GM21526 (cell line): Measurements from ENCODE around the gene RPS6KA2.

ENCODE experiments used
- ATAC-seq: cut with Tn5 transposase; IDR thresholded peaks from one replicate; pipeline ENCODE4 v1.9.1; 2021; ENCODE audit warnings: moderate library complexity; ENCODE audit not compliant: unreplicated experiment, low FRiP score

RPS6KA2 gene

GRCh38 chr6:166617359-166617758 lies 9.7 kb downstream of the RPS6KA2 start:
- no peak for ATAC-seq

GRCh38 chr6:166616261-166617238 lies 10.5 kb downstream of the RPS6KA2 start:
- ATAC-seq = no peak

- ATAC-seq = no peak
Observed at GRCh38 chr6:166615059-166615770, 11.8 kb downstream of the RPS6KA2 start.

GRCh38 chr6:166614589-166614988 lies 12.5 kb downstream of the RPS6KA2 start:
- ATAC-seq = no peak

GRCh38 chr6:166614171-166614583 lies 12.9 kb downstream of the RPS6KA2 start:
- no peak for ATAC-seq

- ATAC-seq = no peak
Observed at GRCh38 chr6:166613027-166613426, 14.0 kb downstream of the RPS6KA2 start.

- no peak for ATAC-seq
Observed at GRCh38 chr6:166612471-166612881, 14.6 kb downstream of the RPS6KA2 start.

GRCh38 chr6:166611631-166612030 lies 15.4 kb downstream of the RPS6KA2 start:
- no peak for ATAC-seq

- ATAC-seq = no peak
Observed at GRCh38 chr6:166610069-166610468, 17.0 kb downstream of the RPS6KA2 start.

- ATAC-seq = no peak
Observed at GRCh38 chr6:166608774-166609173, 18.3 kb downstream of the RPS6KA2 start.

- ATAC-seq = no peak
Observed at GRCh38 chr6:166605752-166606151, 21.3 kb downstream of the RPS6KA2 start.

GRCh38 chr6:166604911-166605310 lies 22.1 kb downstream of the RPS6KA2 start:
- ATAC-seq = no peak

- ATAC-seq = no peak
Observed at GRCh38 chr6:166604328-166604727, 22.7 kb downstream of the RPS6KA2 start.

- no peak for ATAC-seq
Observed at GRCh38 chr6:166603043-166603690, 23.9 kb downstream of the RPS6KA2 start.

- ATAC-seq = no peak
Observed at GRCh38 chr6:166601956-166602355, 25.1 kb downstream of the RPS6KA2 start.

GRCh38 chr6:166600931-166601330 lies 26.1 kb downstream of the RPS6KA2 start:
- ATAC-seq = no peak

GRCh38 chr6:166599205-166599604 lies 27.8 kb downstream of the RPS6KA2 start:
- no peak for ATAC-seq

- ATAC-seq = no peak
Observed at GRCh38 chr6:166598441-166599138, 28.5 kb downstream of the RPS6KA2 start.

GRCh38 chr6:166597711-166598440 lies 29.2 kb downstream of the RPS6KA2 start:
- ATAC-seq = no peak
